Endothelial cell of umbilical vein (primary cell): ENCODE results near the gene SPIRE2. TPM values are rescaled to one million over a fixed set of nuclear protein-coding genes. Genes with fewer than 3 reads are reported as not detected.

ENCODE experiments used
- BruUV-seq: library from RNA; stranded (reverse); fragments of 400-500 nt; replicated peaks from 2 replicates; lab custom pipeline; 2021; lab: Mats Ljungman, UMichigan
- CTCF ChIA-PET: fragments of 300-600, 350-600 bp; sonication (Branson Sonifier 250); formaldehyde crosslinking; loops from one replicate; lab custom pipeline; 2021; ENCODE audit warnings: antibody characterized with exemption, inconsistent platforms; lab: Charles Lee
- POLR2A ChIA-PET: fragments of 300-600, 350-600 bp; sonication (Branson Sonifier 250); formaldehyde crosslinking; loops from one replicate; lab custom pipeline; 2021; ENCODE audit warnings: antibody characterized with exemption, inconsistent platforms; lab: Charles Lee
- DNase-seq: peaks from one replicate; pipeline ENCODE4 v3.0.0-alpha.2; 2011; ENCODE audit warnings: low read depth, low spot score
- FAIRE-seq: peaks from 2 replicates; lab custom pipeline; 2011; peaks lifted over from hg19 to GRCh38; lab: Jason Lieb, UNC
- H2AFZ ChIP-seq: 2 replicates; pipeline ENCODE4 v1.6.0; 2012; ENCODE audit warnings: low read depth, low read length, control low read depth, inconsistent platforms
- H3K27ac ChIP-seq: 2 replicates; pipeline ENCODE4 v1.5.1; 2011; ENCODE audit warnings: low read depth, mild to moderate bottlenecking, control low read depth, low read length, moderate library complexity; ENCODE audit not compliant: insufficient read depth
- H3K27me3 ChIP-seq, 2 experiments: 2 replicates each; pipeline versions ENCODE4 v1.6.0 to v1.6.1; 2011; ENCODE audit warnings: low read length in 2 of 2, mixed read lengths in 1 of 2; ENCODE audit not compliant: control insufficient read depth in 2 of 2, insufficient read depth in 2 of 2
- H3K36me3 ChIP-seq, 2 experiments: 2 replicates in 1 of 2; 3 replicates in 1 of 2; pipeline ENCODE4 v1.5.1; 2011; ENCODE audit warnings: low read length in 2 of 2, mild to moderate bottlenecking in 1 of 2, moderate library complexity in 1 of 2; ENCODE audit not compliant: control insufficient read depth in 2 of 2, insufficient read depth in 2 of 2; ENCODE audit errors: extremely low read depth in 1 of 2
- H3K4me1 ChIP-seq: 3 replicates; pipeline ENCODE4 v1.5.1; 2011; ENCODE audit warnings: mild to moderate bottlenecking, low read length; ENCODE audit not compliant: control insufficient read depth, insufficient read depth; ENCODE audit errors: extremely low read depth
- H3K4me2 ChIP-seq: 2 replicates; pipeline ENCODE4 v1.6.1; 2011; ENCODE audit warnings: low read length, control low read depth, mixed read lengths; ENCODE audit not compliant: insufficient read depth
- H3K4me3 ChIP-seq, 3 experiments: fragments of 200-600 bp in 1 of 3; sonication (generic), shearing (Covaris generic) in 1 of 3; replicated peaks in 1 of 3; 2 replicates each; pipeline ENCODE4 v1.5.1; 2011 to 2016; ENCODE audit warnings: control low read depth in 3 of 3, low read length in 3 of 3, mild to moderate bottlenecking in 2 of 3, inconsistent platforms in 1 of 3, low read depth in 1 of 3, moderate library complexity in 1 of 3; ENCODE audit not compliant: insufficient read depth in 1 of 3
- H3K79me2 ChIP-seq: 2 replicates; pipeline ENCODE4 v1.6.0; 2012; ENCODE audit warnings: low read length, inconsistent platforms; ENCODE audit not compliant: control insufficient read depth, insufficient read depth
- H3K9ac ChIP-seq: replicated peaks from 2 replicates; pipeline ENCODE3; 2011; ENCODE audit warnings: low read length, control low read depth; ENCODE audit not compliant: insufficient read depth; ENCODE audit errors: extremely low read depth
- H3K9me1 ChIP-seq: replicated peaks from 3 replicates; pipeline ENCODE4 v1.6.0; 2011; ENCODE audit warnings: mild to moderate bottlenecking, low read length; ENCODE audit not compliant: control insufficient read depth, insufficient read depth; ENCODE audit errors: extremely low read depth
- H3K9me3 ChIP-seq: replicated peaks from 2 replicates; pipeline ENCODE4 v1.5.1; 2012; ENCODE audit warnings: low read length, inconsistent platforms; ENCODE audit not compliant: control insufficient read depth, insufficient read depth
- H4K20me1 ChIP-seq: replicated peaks from 2 replicates; pipeline ENCODE3; 2011; ENCODE audit warnings: mild to moderate bottlenecking, low read length; ENCODE audit not compliant: control insufficient read depth, insufficient read depth; ENCODE audit errors: extremely low read depth
- CTCF ChIP-seq, 2 donors: IDR thresholded peaks; 1 replicate in 1 of 2; 2 replicates in 1 of 2; pipeline ENCODE4 v1.5.1; 2011; ENCODE audit warnings: low read length in 2 of 2, mild to moderate bottlenecking in 2 of 2, moderate library complexity in 2 of 2, control low read depth in 1 of 2, inconsistent platforms in 1 of 2, low read depth in 1 of 2; ENCODE audit not compliant: insufficient read depth in 1 of 2; ENCODE audit errors: extremely low read depth in 1 of 2
- EZH2 ChIP-seq: IDR thresholded peaks from 2 replicates; pipeline ENCODE4 v1.6.1; 2012; ENCODE audit warnings: borderline replicate concordance, low read depth, mild to moderate bottlenecking, moderate library complexity, low read length, inconsistent platforms; ENCODE audit not compliant: severe bottlenecking
- FOS ChIP-seq: IDR thresholded peaks from 2 replicates; pipeline ENCODE4 v1.6.1; 2011; ENCODE audit warnings: mild to moderate bottlenecking, low read length, moderate library complexity, borderline replicate concordance; ENCODE audit not compliant: insufficient read depth
- GATA2 ChIP-seq: IDR thresholded peaks from 2 replicates; pipeline ENCODE4 v1.7.0; 2011; ENCODE audit warnings: low read depth, mild to moderate bottlenecking, moderate library complexity, mixed read lengths, low read length; ENCODE audit not compliant: insufficient read length, insufficient read depth
- JUN ChIP-seq: IDR thresholded peaks from 2 replicates; pipeline ENCODE4 v1.6.1; 2011; ENCODE audit warnings: borderline replicate concordance, low read depth; ENCODE audit not compliant: insufficient read length, insufficient read depth
- MAX ChIP-seq: IDR thresholded peaks from 2 replicates; pipeline ENCODE4 v1.6.1; 2011; ENCODE audit not compliant: insufficient read depth, insufficient read length
- MYC ChIP-seq: IDR thresholded peaks from one replicate; pipeline ENCODE4 v1.6.1; 2011; ENCODE audit warnings: mild to moderate bottlenecking, low read depth, low read length
- POLR2A ChIP-seq: IDR thresholded peaks from 2 replicates; pipeline ENCODE4 v1.6.1; 2012; ENCODE audit warnings: low read depth, mild to moderate bottlenecking, control low read depth, low read length
- POLR2AphosphoS5 ChIP-seq: IDR thresholded peaks from 2 replicates; pipeline ENCODE4 v1.6.1; 2012; ENCODE audit warnings: low read depth, mild to moderate bottlenecking, control low read depth, low read length, moderate library complexity; ENCODE audit not compliant: insufficient read depth
- dilution Hi-C: fragments of 300-500 bp; cut with MboI; formaldehyde crosslinking; loops from one replicate; pipeline ENCODE4 v1.15.0; 2019; ENCODE audit warnings: low sequenced_read_pairs; ENCODE audit not compliant: extremely low pct_ligation_motif_present
- intact Hi-C: fragments of 100-400 bp; cut with micrococcal nuclease; formaldehyde crosslinking; loops from one replicate; pipeline ENCODE4 v1.10.0; 2022
- polyA plus RNA-seq, 4 experiments: library from polyadenylated mRNA; depleted of rRNA in 3 of 4; stranded (reverse) in 3 of 4; unstranded in 1 of 4; fragments of >200 nt; gene quantifications; 2 replicates each; pipeline versions ENCODE4 v1.2.1 to v1.2.3, GENCODE V29; 2011 to 2012; ENCODE audit warnings: missing spikeins in 1 of 4
- total RNA-seq: library from RNA; stranded (reverse); gene quantifications from 2 replicates; pipeline ENCODE4 v1.2.3, GENCODE V29; 2021

Gene SPIRE2
- total and polyA plus RNA-seq, 2 donors (not counting 3 experiments of a cell fraction or from before 2014, with no cell fraction given), result 1.2 to 3.1 TPM

GRCh38 chr16:89887243-89887642 lies 59.0 kb downstream of the SPIRE2 start:
- Histone ChIP-seq H3K9me3 (no peaks in the 10 kb centered on the region), H3K4me3 (no peak overlapping the region), H3K9me1 (no peaks in the 10 kb centered on the region), H3K4me2 (no peak overlapping the region), H3K36me3 (peaks cover 22 to 51% of the 10 kb centered on the region in 2 experiments), H3K79me2 (peaks cover 11% of the 10 kb centered on the region), H3K27me3 (no peaks in the 10 kb centered on the region), H2AFZ (no peak overlapping the region), H3K9ac (no peak overlapping the region), H3K27ac (no peak overlapping the region), H4K20me1 (no peaks in the 10 kb centered on the region), H3K4me1 (no peaks in the 10 kb centered on the region)
- POLR2A ChIA-PET, result interaction anchor here (0.9 kb wide), 1 partner anchor 10 kb away, joined by 6 read pairs; no protein-coding TSS in a partner anchor
- intact Hi-C loops (no loop called here), dilution Hi-C loops (no loop called here)
- TF ChIP-seq MAX (no peak), JUN (no peak), GATA2 (no peak), MYC (no peak)
- BruUV-seq, result no TSS peak
- no peak for DNase-seq
- CTCF ChIA-PET, result interaction anchor here (0.9 to 3.3 kb wide), 2 partner anchors 23 to 27 kb away, joined by 3 to 12 read pairs; no protein-coding TSS in a partner anchor
- no peak for FAIRE-seq

GRCh38 chr16:89890200-89890599 lies 61.9 kb downstream of the SPIRE2 start:
- no TSS peak for BruUV-seq
- H3K27ac ChIP-seq, result no peak overlapping the region
- no peaks in the 10 kb centered on the region for H3K4me1 ChIP-seq
- ChIA-PET CTCF (interaction anchor here (0.8 to 1.4 kb wide), 2 partner anchors 24 to 184 kb away, joined by 3 to 4 read pairs; no protein-coding TSS in a partner anchor), POLR2A (no interaction called here)
- intact Hi-C loops, result no loop called here
- FAIRE-seq, result no peak
- TF ChIP-seq FOS, result no peak
- TF ChIP-seq CTCF (IDR thresholded peaks at IDR 0.05; ENCODE audit: extremely low read depth in 1 of 2, insufficient read depth in 1 of 2, low read depth in 1 of 2, low read length in 2 of 2), result no peak
- no peak for TF ChIP-seq POLR2A
- no peak for TF ChIP-seq JUN
- no peak for TF ChIP-seq EZH2
- no peak for TF ChIP-seq MAX
- no peak for TF ChIP-seq MYC
- no peak for TF ChIP-seq POLR2AphosphoS5
- no peak for TF ChIP-seq GATA2
- H3K9ac ChIP-seq, result no peak overlapping the region
- H3K27me3 ChIP-seq, result no peaks in the 10 kb centered on the region
- H3K9me1 ChIP-seq, result no peaks in the 10 kb centered on the region
- no peak overlapping the region for H3K4me3 ChIP-seq
- no peak overlapping the region for H2AFZ ChIP-seq
- dilution Hi-C loops, result no loop called here
- H4K20me1 ChIP-seq, result no peaks in the 10 kb centered on the region
- no peak overlapping the region for H3K4me2 ChIP-seq
- H3K9me3 ChIP-seq, result no peaks in the 10 kb centered on the region
- peaks cover 21 to 50% of the 10 kb centered on the region in 2 experiments for H3K36me3 ChIP-seq
- no peak for DNase-seq
- no peaks in the 10 kb centered on the region for H3K79me2 ChIP-seq
